SU-DHL-6 (cell line): Measurements from ENCODE around the gene NHS.

Experiments
- H2AFZ ChIP-seq: fragments of 200-600 bp; sonication (generic); 2 replicates; pipeline ENCODE4 v1.6.1; 2014; ENCODE audit warnings: low read depth, mild to moderate bottlenecking, moderate library complexity, mixed read lengths, antibody characterized with exemption, low read length; ENCODE audit not compliant: severe bottlenecking
- H3F3A ChIP-seq: fragments of 200-600 bp; shearing (Covaris generic); 2 replicates; pipeline ENCODE4 v1.6.0; 2016; ENCODE audit warnings: antibody characterized with exemption, mild to moderate bottlenecking; ENCODE audit not compliant: insufficient read depth
- H3K27ac ChIP-seq: fragments of 200-600 bp; sonication (generic); 2 replicates; pipeline ENCODE4 v1.5.1; 2016; ENCODE audit warnings: low read depth, mild to moderate bottlenecking, low read length, moderate library complexity, mixed read lengths
- H3K27me3 ChIP-seq: fragments of 200-600 bp; sonication (generic), shearing (Covaris generic); 2 replicates; pipeline ENCODE4 v1.6.0; 2014; ENCODE audit warnings: mild to moderate bottlenecking, low read length
- H3K36me3 ChIP-seq: fragments of 200-600 bp; sonication (generic); 2 replicates; pipeline ENCODE4 v1.6.1; 2014; ENCODE audit warnings: mild to moderate bottlenecking, low read length, mixed read lengths
- H3K4me2 ChIP-seq: fragments of 300-600, 200-600 bp; shearing (Covaris generic), sonication (generic); 2 replicates; pipeline ENCODE4 v1.6.0; 2014; ENCODE audit warnings: low read length, low read depth, mild to moderate bottlenecking; ENCODE audit not compliant: poor library complexity, severe bottlenecking
- H3K4me3 ChIP-seq: fragments of 200-600 bp; sonication (generic); 2 replicates; pipeline ENCODE4 v1.5.1; 2014; ENCODE audit warnings: antibody characterized with exemption, low read length, mild to moderate bottlenecking, mixed read lengths; ENCODE audit not compliant: insufficient read depth, poor library complexity, severe bottlenecking
- H3K79me2 ChIP-seq: fragments of 200-600 bp; sonication (generic); 2 replicates; pipeline ENCODE4 v1.6.1; 2014; ENCODE audit warnings: mild to moderate bottlenecking, low read length, moderate library complexity; ENCODE audit not compliant: insufficient read depth
- H3K9ac ChIP-seq: fragments of 200-600 bp; sonication (generic); 2 replicates; pipeline ENCODE4 v1.7.0; 2014; ENCODE audit warnings: mild to moderate bottlenecking, low read length
- H3K9me2 ChIP-seq: fragments of 200-600 bp; sonication (generic); replicated peaks from 2 replicates; pipeline ENCODE4 v1.6.1; 2014; ENCODE audit warnings: low read length; ENCODE audit not compliant: insufficient read depth
- H3K9me3 ChIP-seq: fragments of 200-600 bp; sonication (generic); 2 replicates; pipeline ENCODE4 v1.6.1; 2014; ENCODE audit warnings: low read length, mixed read lengths; ENCODE audit not compliant: insufficient read depth
- H4K20me1 ChIP-seq: fragments of 200-600 bp; sonication (generic); 2 replicates; pipeline ENCODE4 v1.6.1; 2014; ENCODE audit warnings: low read depth, mild to moderate bottlenecking, antibody characterized with exemption, low read length, moderate library complexity, mixed read lengths
- EZH2phosphoT487 ChIP-seq: fragments of 200-600 bp; sonication (generic), shearing (Covaris generic); conservative IDR thresholded peaks from 2 replicates; pipeline ENCODE4 v1.6.1; 2018; ENCODE audit warnings: mild to moderate bottlenecking, antibody characterized with exemption, low read length, moderate library complexity, mixed read lengths
- TF ChIP-seq, protein P1 (sequence below): fragments of 200-600 bp; sonication (generic); IDR thresholded peaks from one replicate; pipeline ENCODE4 v1.5.1; 2017; ENCODE audit warnings: antibody characterized with exemption, mild to moderate bottlenecking, low read length, moderate library complexity; ENCODE audit not compliant: insufficient read depth, poor library complexity, severe bottlenecking

NHS gene

DNA sequence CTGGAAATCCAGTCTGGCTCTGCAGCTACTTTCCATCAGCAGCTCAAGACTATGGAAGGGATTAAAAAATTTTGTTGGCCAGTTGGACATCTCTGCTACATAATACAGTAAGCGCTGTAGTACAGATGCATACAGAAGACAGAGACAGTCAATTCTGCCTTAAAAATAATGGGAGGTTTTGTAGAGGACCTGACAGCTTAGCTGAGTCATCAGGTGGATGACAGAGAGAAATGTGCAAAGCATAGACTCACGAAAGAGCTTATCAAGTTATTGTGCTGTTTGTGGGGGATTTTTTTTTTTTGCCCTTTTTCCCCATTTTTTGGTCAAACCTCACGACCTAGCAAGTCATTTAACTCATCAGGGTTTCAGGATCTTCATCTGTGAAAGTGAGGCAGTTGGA lies 213.3 kb downstream of the NHS start:
- Histone ChIP-seq H3K4me3 (no peak overlapping the region), H3K9ac (no peak overlapping the region), H3K36me3 (no peaks in the 10 kb centered on the region), H3K27me3 (no peaks in the 10 kb centered on the region), H2AFZ (no peak overlapping the region), H3K9me3 (no peaks in the 10 kb centered on the region), H3K9me2 (no peaks in the 10 kb centered on the region), H3K27ac (no peak overlapping the region), H4K20me1 (no peaks in the 10 kb centered on the region), H3K79me2 (no peaks in the 10 kb centered on the region), H3K4me2 (no peak overlapping the region), H3F3A (no peaks in the 10 kb centered on the region)
- TF ChIP-seq, protein P1, sequence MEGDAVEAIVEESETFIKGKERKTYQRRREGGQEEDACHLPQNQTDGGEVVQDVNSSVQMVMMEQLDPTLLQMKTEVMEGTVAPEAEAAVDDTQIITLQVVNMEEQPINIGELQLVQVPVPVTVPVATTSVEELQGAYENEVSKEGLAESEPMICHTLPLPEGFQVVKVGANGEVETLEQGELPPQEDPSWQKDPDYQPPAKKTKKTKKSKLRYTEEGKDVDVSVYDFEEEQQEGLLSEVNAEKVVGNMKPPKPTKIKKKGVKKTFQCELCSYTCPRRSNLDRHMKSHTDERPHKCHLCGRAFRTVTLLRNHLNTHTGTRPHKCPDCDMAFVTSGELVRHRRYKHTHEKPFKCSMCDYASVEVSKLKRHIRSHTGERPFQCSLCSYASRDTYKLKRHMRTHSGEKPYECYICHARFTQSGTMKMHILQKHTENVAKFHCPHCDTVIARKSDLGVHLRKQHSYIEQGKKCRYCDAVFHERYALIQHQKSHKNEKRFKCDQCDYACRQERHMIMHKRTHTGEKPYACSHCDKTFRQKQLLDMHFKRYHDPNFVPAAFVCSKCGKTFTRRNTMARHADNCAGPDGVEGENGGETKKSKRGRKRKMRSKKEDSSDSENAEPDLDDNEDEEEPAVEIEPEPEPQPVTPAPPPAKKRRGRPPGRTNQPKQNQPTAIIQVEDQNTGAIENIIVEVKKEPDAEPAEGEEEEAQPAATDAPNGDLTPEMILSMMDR: no peak
- no peak for TF ChIP-seq EZH2phosphoT487

DNA sequence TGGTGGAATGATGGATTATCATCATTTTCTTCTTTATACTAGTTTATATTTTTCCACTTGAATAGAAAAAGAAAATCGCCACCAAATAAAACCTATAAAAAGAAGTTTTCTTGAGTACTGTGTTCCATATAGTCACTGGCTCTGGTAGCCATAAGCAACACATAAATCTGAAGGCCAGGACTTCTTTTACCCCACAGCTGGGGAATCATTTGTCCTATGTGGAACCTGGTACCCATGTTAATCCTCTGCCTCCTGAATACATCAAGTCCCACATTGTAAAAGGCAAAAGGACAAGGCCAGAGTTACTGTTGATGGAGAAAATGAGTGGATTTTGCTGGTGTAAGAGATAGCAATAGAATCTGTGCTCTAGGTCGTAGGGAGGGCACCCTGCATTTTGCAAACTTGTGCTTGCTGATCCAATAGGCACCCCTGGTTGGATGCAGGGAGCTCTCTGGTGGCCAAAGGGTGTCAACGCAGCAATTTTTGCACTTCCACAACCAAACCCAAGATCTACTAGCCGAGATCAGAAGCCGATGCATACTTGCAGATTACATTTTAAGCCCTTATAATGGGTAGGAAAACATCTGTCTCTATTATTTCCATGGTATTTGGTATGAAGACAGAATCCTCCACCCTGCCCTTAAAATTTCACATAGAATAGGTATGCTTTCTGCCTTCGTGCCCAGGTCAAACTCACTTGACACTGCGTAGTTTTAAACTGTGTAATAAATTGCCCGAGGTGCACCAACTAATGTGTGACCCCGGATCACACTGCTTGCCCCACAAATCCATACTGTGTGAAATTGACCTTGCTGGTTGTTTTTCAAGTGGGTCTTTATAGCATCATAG lies 216.1 kb downstream of the NHS start:
- no peak overlapping the region for H2AFZ ChIP-seq
- TF ChIP-seq EZH2phosphoT487: no peak
- TF ChIP-seq, protein P1: peak; percentile 13
- no peaks in the 10 kb centered on the region for H3K9me2 ChIP-seq
- no peaks in the 10 kb centered on the region for H3K27me3 ChIP-seq
- no peaks in the 10 kb centered on the region for H4K20me1 ChIP-seq
- H3K4me3 ChIP-seq: no peak overlapping the region
- no peaks in the 10 kb centered on the region for H3K36me3 ChIP-seq
- no peaks in the 10 kb centered on the region for H3K79me2 ChIP-seq
- H3K9ac ChIP-seq: no peak overlapping the region
- no peaks in the 10 kb centered on the region for H3F3A ChIP-seq
- no peak overlapping the region for H3K27ac ChIP-seq
- H3K9me3 ChIP-seq: no peaks in the 10 kb centered on the region
- H3K4me2 ChIP-seq: no peak overlapping the region

DNA sequence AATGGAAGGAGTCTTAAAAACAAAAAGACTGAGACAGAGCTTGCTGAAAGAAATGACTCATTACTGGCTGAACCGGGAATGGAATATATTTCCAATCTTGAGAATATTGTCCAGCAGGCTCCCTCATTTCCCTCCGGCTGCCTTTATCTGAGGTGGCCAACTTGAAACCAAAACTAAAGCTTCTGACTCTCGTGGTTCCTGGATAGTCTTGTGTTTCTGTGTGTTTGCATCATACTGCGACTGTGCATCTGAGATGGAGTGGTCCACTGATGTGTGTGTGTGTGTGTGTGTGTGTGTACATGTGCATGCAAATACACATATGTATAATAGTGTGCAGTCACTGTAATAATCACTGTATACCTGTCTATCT lies 216.7 kb downstream of the NHS start:
- H3K36me3 ChIP-seq: no peaks in the 10 kb centered on the region
- no peaks in the 10 kb centered on the region for H3F3A ChIP-seq
- no peaks in the 10 kb centered on the region for H3K79me2 ChIP-seq
- no peaks in the 10 kb centered on the region for H3K27me3 ChIP-seq
- no peak overlapping the region for H3K27ac ChIP-seq
- H3K9me3 ChIP-seq: no peaks in the 10 kb centered on the region
- no peak overlapping the region for H3K4me2 ChIP-seq
- TF ChIP-seq EZH2phosphoT487: no peak
- TF ChIP-seq, protein P1: no peak
- H3K4me3 ChIP-seq: no peak overlapping the region
- H3K9me2 ChIP-seq: no peaks in the 10 kb centered on the region
- no peak overlapping the region for H3K9ac ChIP-seq
- H4K20me1 ChIP-seq: no peaks in the 10 kb centered on the region
- no peak overlapping the region for H2AFZ ChIP-seq
